ENCODE data around the gene NPC1. TPM values are rescaled to one million over a fixed set of nuclear protein-coding genes. Genes with fewer than 3 reads are reported as not detected.

The NPC1 gene
- total RNA-seq, 1 donor from 2014 or later: 36.5 TPM

DNA sequence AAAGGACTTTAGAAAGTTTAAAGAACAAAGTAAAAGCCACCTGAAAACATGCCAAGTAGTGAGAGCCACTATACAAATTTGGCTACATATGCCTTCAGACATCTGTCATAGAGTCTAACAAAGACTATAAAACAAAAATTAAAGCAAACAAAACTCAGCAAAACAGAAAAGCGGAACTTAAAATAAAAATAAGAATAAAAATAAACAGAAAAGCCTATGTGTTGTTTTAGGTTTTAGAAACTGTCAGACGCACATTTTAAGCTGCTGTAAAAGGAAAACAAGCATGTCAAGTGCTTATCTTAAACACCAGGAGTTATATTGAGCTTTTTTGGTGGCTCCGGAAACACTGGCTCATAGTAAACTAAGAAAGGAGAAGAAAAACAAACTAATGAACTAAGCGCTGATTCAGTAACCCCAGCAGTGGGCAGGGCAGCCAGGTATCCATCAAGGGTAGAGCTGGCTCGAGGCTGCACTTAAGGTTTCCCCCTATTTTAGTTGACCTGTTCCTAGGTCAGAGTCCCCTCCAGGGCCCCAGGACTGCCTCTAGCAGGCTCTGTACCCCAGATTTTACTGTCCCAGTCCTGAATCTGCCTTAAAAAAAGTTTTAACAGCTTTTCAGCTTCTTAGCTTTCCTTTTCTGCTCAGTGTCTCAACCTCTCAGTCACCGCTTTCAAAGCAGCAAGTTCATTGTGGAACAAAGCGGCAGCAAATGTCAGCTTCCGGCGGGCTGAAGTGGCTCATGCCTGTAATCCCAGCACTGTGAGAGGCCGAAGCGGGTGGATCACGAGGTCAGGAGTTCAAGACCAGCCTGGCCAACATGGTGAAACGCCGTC lies 98.4 kb downstream of the NPC1 start:
- CTCF ChIA-PET: interaction anchor here (0.8 to 2.3 kb wide), 6 partner anchors 9 to 34 kb away, joined by 4 to 28 read pairs (median 4); partner anchors contain the start of gene RMC1
- Mint-ChIP-seq H3K27ac (peak overlapping the region; percentile 97), H3K36me3 (ENCODE audit: low read depth) (peaks cover 8% of the 10 kb centered on the region), H3K27me3 (no peaks in the 10 kb centered on the region), H3K4me3 (peak overlapping the region; percentile 82), H3K9me3 (no peaks in the 10 kb centered on the region), H3K4me1 (peaks cover 61% of the 10 kb centered on the region)
- peak; percentile 81 for ATAC-seq (ENCODE audit: low read depth)
- DNase-seq: peak; percentile 29
- intact Hi-C loops (cut with micrococcal nuclease): loop anchor here (1.0 kb wide), 3 partner anchors 8 to 15 kb away; partner anchors contain the start of gene RMC1
- POLR2A ChIA-PET: interaction anchor here (0.6 to 2.0 kb wide), 14 partner anchors 8 to 572 kb away, joined by 3 to 33 read pairs (median 5); partner anchors contain the start of genes NPC1, RIOK3 and RMC1
- TF ChIP-seq CTCF (IDR thresholded peaks at IDR 0.05): no peak

- peaks cover 71% of the 10 kb centered on the region for H3K4me1 Mint-ChIP-seq
- no peak for DNase-seq
- no peak overlapping the region for H3K4me3 Mint-ChIP-seq
- TF ChIP-seq CTCF (IDR thresholded peaks at IDR 0.05): no peak
- no peaks in the 10 kb centered on the region for H3K9me3 Mint-ChIP-seq
- H3K36me3 Mint-ChIP-seq (ENCODE audit: low read depth): peaks cover 20% of the 10 kb centered on the region
- H3K27ac Mint-ChIP-seq: peak overlapping the region; percentile 41
- ATAC-seq (ENCODE audit: low read depth): no peak
- intact Hi-C loops (cut with micrococcal nuclease): no loop called here
- no peaks in the 10 kb centered on the region for H3K27me3 Mint-ChIP-seq
- CTCF ChIA-PET: interaction anchor here (2.4 kb wide), 1 partner anchor 14 kb away, joined by 8 read pairs; no protein-coding TSS in a partner anchor
- POLR2A ChIA-PET: interaction anchor here (0.8 kb wide), 1 partner anchor 32 kb away, joined by 3 read pairs; the partner anchor contains the start of gene RIOK3
Measured at GRCh38 chr18:23485386-23485785, 100.9 kb downstream of the NPC1 start.

DNA sequence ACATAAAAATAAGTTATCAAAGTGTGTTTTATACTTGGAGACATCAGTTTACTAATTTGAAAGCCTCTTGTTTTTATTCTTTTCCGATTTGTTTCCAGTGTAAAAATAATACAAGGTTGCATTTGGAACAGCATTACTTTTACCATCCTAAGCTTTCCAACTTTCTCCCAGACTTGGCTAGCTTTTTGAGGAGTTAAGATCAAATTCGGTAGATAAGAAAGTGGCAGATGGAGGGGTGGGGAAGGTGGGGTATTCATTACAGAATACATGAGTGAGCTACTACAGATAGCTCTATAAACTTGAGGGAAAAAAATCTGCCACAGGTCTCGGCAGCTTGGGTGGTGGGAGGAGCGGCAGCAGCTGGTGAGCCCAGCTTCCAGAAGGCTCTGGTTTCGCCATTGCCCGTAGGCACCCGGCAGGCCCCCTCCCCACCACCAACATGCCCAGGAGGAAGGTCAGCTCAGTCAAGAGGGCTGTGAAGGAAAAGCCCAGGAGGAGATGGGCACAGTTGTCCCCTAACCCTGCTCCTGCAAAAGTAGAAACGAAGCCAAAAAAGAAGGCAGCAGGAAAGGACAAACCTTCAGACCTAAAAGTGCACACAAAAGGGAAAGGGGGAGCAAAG lies 101.6 kb downstream of the NPC1 start:
- intact Hi-C loops (cut with micrococcal nuclease): no loop called here
- Mint-ChIP-seq H3K27ac (peak overlapping the region; percentile 41), H3K27me3 (no peaks in the 10 kb centered on the region), H3K4me3 (no peak overlapping the region), H3K4me1 (peaks cover 73% of the 10 kb centered on the region), H3K9me3 (no peaks in the 10 kb centered on the region), H3K36me3 (ENCODE audit: low read depth) (peaks cover 27% of the 10 kb centered on the region)
- ChIA-PET CTCF (interaction anchor here (2.4 kb wide), 1 partner anchor 14 kb away, joined by 8 read pairs; no protein-coding TSS in a partner anchor), POLR2A (interaction anchor here (0.8 to 2.5 kb wide), 3 partner anchors 11 to 32 kb away, joined by 3 to 10 read pairs (median 4); partner anchors contain the start of genes RIOK3 and RMC1)
- DNase-seq (no peak), ATAC-seq (ENCODE audit: low read depth) (no peak)
- no peak for TF ChIP-seq CTCF (IDR thresholded peaks at IDR 0.05)

Other genes starting within 250 kb of the NPC1 start
- 90.4 and 92.4 TPM in 2 replicates for gene RIOK3, start 133.2 kb downstream of the NPC1 start, total RNA-seq
- gene RMC1, start 83.0 kb downstream of the NPC1 start, total RNA-seq: 58.4 and 71.2 TPM in 2 replicates
- gene ANKRD29, start 76.4 kb upstream of the NPC1 start, total RNA-seq: not detected in 2 replicates
- gene LAMA3, start 102.9 kb upstream of the NPC1 start, total RNA-seq: 0.07 TPM in 1 of 2 replicates, not detected in the other

Measured in activated B cell treated with CpG ODN at 0.5 μM for 24 hours (primary cell).